NT2/D1 (cell line): ENCODE results near the gene PBLD.

Experiments used
- YY1 ChIP-seq: IDR thresholded peaks from 2 replicates; pipeline ENCODE4 v1.6.1; 2011; ENCODE audit not compliant: insufficient read length, insufficient read depth
- ZNF274 ChIP-seq: IDR thresholded peaks from 2 replicates; pipeline ENCODE4 v1.6.1; 2011; ENCODE audit warnings: mild to moderate bottlenecking, low read depth, low read length

DNA sequence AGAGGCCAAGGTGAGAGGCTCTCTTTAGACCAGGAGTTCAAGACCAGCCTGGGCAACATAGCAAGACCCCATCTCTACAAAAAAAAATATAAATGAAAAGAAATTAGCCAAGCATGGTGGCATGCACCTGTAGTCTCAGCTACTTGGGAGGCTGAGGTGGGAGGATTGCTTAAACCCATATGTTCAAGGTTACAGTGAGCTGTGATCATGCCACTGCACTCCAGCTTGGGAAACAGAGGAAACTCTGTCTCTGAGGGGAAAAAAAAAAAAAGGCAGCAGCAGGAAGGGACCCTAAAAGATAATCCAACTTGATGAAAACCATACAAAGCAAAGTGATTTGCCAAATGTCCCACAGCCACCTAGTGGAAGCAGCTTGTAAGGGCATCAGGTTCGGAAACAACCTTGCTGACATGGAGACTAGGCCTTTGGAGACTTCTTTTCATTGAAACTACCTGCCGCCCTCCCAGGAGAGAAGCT lies 15.6 kb upstream of the PBLD start:
- no peak for TF ChIP-seq YY1
- no peak for TF ChIP-seq ZNF274
